DOHH2 (cell line): Measurements from ENCODE around the gene TRIOBP.

Experiments
- H3F3A ChIP-seq: fragments of 200-600 bp; sonication (generic), shearing (Covaris generic); 2 replicates; pipeline ENCODE4 v1.6.0; 2016; ENCODE audit warnings: antibody characterized with exemption, mild to moderate bottlenecking; ENCODE audit not compliant: control insufficient read depth, insufficient read depth
- H3K27ac ChIP-seq: fragments of 200-600 bp; sonication (generic); 2 replicates; pipeline ENCODE4 v1.5.1; 2014; ENCODE audit warnings: low read depth, mild to moderate bottlenecking, low read length, moderate library complexity
- H3K27me3 ChIP-seq: fragments of 200-600 bp; sonication (generic); 2 replicates; pipeline ENCODE4 v1.6.1; 2014; ENCODE audit warnings: mild to moderate bottlenecking, low read length, mixed read lengths; ENCODE audit not compliant: control insufficient read depth
- H3K36me3 ChIP-seq: fragments of 200-600 bp; sonication (generic); 2 replicates; pipeline ENCODE4 v1.6.1; 2014; ENCODE audit warnings: mild to moderate bottlenecking, low read length, moderate library complexity, mixed read lengths; ENCODE audit not compliant: control insufficient read depth
- H3K4me1 ChIP-seq: fragments of 200-600 bp; sonication (generic); 2 replicates; pipeline ENCODE4 v1.6.1; 2014; ENCODE audit warnings: mild to moderate bottlenecking, low read length, mixed read lengths; ENCODE audit not compliant: control insufficient read depth
- H3K4me2 ChIP-seq: fragments of 200-600 bp; sonication (generic); 2 replicates; pipeline ENCODE4 v1.6.0; 2014; ENCODE audit warnings: mild to moderate bottlenecking, low read length, moderate library complexity
- H3K4me3 ChIP-seq: fragments of 200-600 bp; sonication (generic); 2 replicates; pipeline ENCODE4 v1.5.1; 2014; ENCODE audit warnings: mild to moderate bottlenecking, low read length, mixed read lengths
- H3K79me2 ChIP-seq: fragments of 200-600 bp; sonication (generic); 2 replicates; pipeline ENCODE4 v1.6.1; 2014; ENCODE audit warnings: mild to moderate bottlenecking, low read length, mixed read lengths; ENCODE audit not compliant: control insufficient read depth
- H3K9me2 ChIP-seq: fragments of 200-600 bp; sonication (generic); replicated peaks from 2 replicates; pipeline ENCODE4 v1.6.1; 2014; ENCODE audit warnings: mild to moderate bottlenecking, low read length, mixed read lengths; ENCODE audit not compliant: control insufficient read depth
- H3K9me3 ChIP-seq: fragments of 200-600 bp; sonication (generic); 2 replicates; pipeline ENCODE4 v1.6.1; 2014; ENCODE audit warnings: antibody characterized with exemption, low read length, mixed read lengths; ENCODE audit not compliant: control insufficient read depth, insufficient read depth
- H4K20me1 ChIP-seq: fragments of 200-600 bp; sonication (generic); 2 replicates; pipeline ENCODE4 v1.6.0; 2014; ENCODE audit warnings: low read depth, mild to moderate bottlenecking, antibody characterized with exemption, low read length, moderate library complexity; ENCODE audit not compliant: control insufficient read depth, insufficient read depth
- CTCF ChIP-seq: fragments of 200-600 bp; sonication (generic); IDR thresholded peaks from one replicate; pipeline ENCODE4 v1.5.1; 2014; ENCODE audit warnings: antibody characterized with exemption, mild to moderate bottlenecking, low read depth, low read length; ENCODE audit not compliant: poor library complexity, severe bottlenecking
- EZH2phosphoT487 ChIP-seq: fragments of 200-600 bp; sonication (generic); IDR thresholded peaks from 2 replicates; pipeline ENCODE4 v1.6.1; 2017; ENCODE audit warnings: borderline replicate concordance, mild to moderate bottlenecking, antibody characterized with exemption, low read length, moderate library complexity, mixed read lengths

Gene TRIOBP

GRCh38 chr22:37739611-37740049, 42.8 kb downstream of the TRIOBP start:
- Histone ChIP-seq H3K27me3 (no peaks in the 10 kb centered on the region), H4K20me1 (no peaks in the 10 kb centered on the region), H3K36me3 (no peaks in the 10 kb centered on the region), H3F3A (no peaks in the 10 kb centered on the region), H3K9me3 (no peaks in the 10 kb centered on the region), H3K4me3 (no peak overlapping the region), H3K79me2 (no peaks in the 10 kb centered on the region), H3K9me2 (no peaks in the 10 kb centered on the region), H3K4me1 (no peaks in the 10 kb centered on the region), H3K4me2 (no peak overlapping the region), H3K27ac (no peak overlapping the region)
- TF ChIP-seq EZH2phosphoT487 (no peak), CTCF (no peak)

- H3K9me2 ChIP-seq, result no peaks in the 10 kb centered on the region
- no peaks in the 10 kb centered on the region for H4K20me1 ChIP-seq
- no peak overlapping the region for H3K4me3 ChIP-seq
- peaks cover 6% of the 10 kb centered on the region for H3K79me2 ChIP-seq
- no peaks in the 10 kb centered on the region for H3F3A ChIP-seq
- H3K4me1 ChIP-seq, result peaks cover 6% of the 10 kb centered on the region
- H3K27me3 ChIP-seq, result no peaks in the 10 kb centered on the region
- TF ChIP-seq CTCF (no peak), EZH2phosphoT487 (no peak)
- no peak overlapping the region for H3K27ac ChIP-seq
- H3K4me2 ChIP-seq, result no peak overlapping the region
- no peaks in the 10 kb centered on the region; the same call in 1 of the 2 replicates for H3K36me3 ChIP-seq
- H3K9me3 ChIP-seq, result no peaks in the 10 kb centered on the region
These were observed 43.8 kb downstream of the TRIOBP start for GRCh38 chr22:37740455-37741311.

GRCh38 chr22:37741312-37741795, 44.5 kb downstream of the TRIOBP start:
- H3F3A ChIP-seq, result no peaks in the 10 kb centered on the region
- H3K27me3 ChIP-seq, result no peaks in the 10 kb centered on the region
- peaks cover 8% of the 10 kb centered on the region for H3K79me2 ChIP-seq
- H3K9me2 ChIP-seq, result no peaks in the 10 kb centered on the region
- H3K36me3 ChIP-seq, result peaks cover 1% of the 10 kb centered on the region
- no peak overlapping the region for H3K4me3 ChIP-seq
- TF ChIP-seq EZH2phosphoT487 (no peak), CTCF (no peak)
- H3K4me2 ChIP-seq, result no peak overlapping the region
- H3K4me1 ChIP-seq, result peaks cover 6% of the 10 kb centered on the region
- H3K9me3 ChIP-seq, result no peaks in the 10 kb centered on the region
- H4K20me1 ChIP-seq, result no peaks in the 10 kb centered on the region
- no peak overlapping the region for H3K27ac ChIP-seq
